Measurements from ENCODE around the gene GPR176. TPM values are rescaled to one million over a fixed set of nuclear protein-coding genes. Genes with fewer than 3 reads are reported as not detected.

Gene GPR176
- total RNA-seq, 1 donor from 2014 or later: 32.1 TPM

- H3K4me3 ChIP-seq (ENCODE audit: low read depth, low read length): no peak overlapping the region
- no peak for DNase-seq (ENCODE audit: low read depth)
- no peak for TF ChIP-seq CTCF (conservative IDR thresholded peaks at IDR 0.05; ENCODE audit: low read depth, low read length)
These were observed 39.2 kb downstream of the GPR176 start for GRCh38 chr15:39880718-39881387.

- TF ChIP-seq CTCF (conservative IDR thresholded peaks at IDR 0.05; ENCODE audit: low read depth, low read length): no peak
- H3K4me3 ChIP-seq (ENCODE audit: low read depth, low read length): no peak overlapping the region
- DNase-seq (ENCODE audit: low read depth): no peak
These were observed 41.7 kb downstream of the GPR176 start for GRCh38 chr15:39878406-39878785.

- TF ChIP-seq CTCF (conservative IDR thresholded peaks at IDR 0.05; ENCODE audit: low read depth, low read length): peak; percentile 81
- H3K4me3 ChIP-seq (ENCODE audit: low read depth, low read length): no peak overlapping the region
- no peak for DNase-seq (ENCODE audit: low read depth)
These were observed 45.0 kb downstream of the GPR176 start for GRCh38 chr15:39874890-39875549.

- DNase-seq (ENCODE audit: low read depth): no peak
- H3K4me3 ChIP-seq (ENCODE audit: low read depth, low read length): no peak overlapping the region
- TF ChIP-seq CTCF (conservative IDR thresholded peaks at IDR 0.05; ENCODE audit: low read depth, low read length): no peak
These were observed 46.1 kb downstream of the GPR176 start for GRCh38 chr15:39873978-39874377.

GRCh38 chr15:39870537-39870936 lies 49.5 kb downstream of the GPR176 start:
- TF ChIP-seq CTCF (conservative IDR thresholded peaks at IDR 0.05; ENCODE audit: low read depth, low read length): no peak
- no peak for DNase-seq (ENCODE audit: low read depth)
- H3K4me3 ChIP-seq (ENCODE audit: low read depth, low read length): no peak overlapping the region

- no peak for DNase-seq (ENCODE audit: low read depth)
- H3K4me3 ChIP-seq (ENCODE audit: low read depth, low read length): no peak overlapping the region
- no peak for TF ChIP-seq CTCF (conservative IDR thresholded peaks at IDR 0.05; ENCODE audit: low read depth, low read length)
These were observed 50.1 kb downstream of the GPR176 start for GRCh38 chr15:39869858-39870515.
